ENCODE results near the gene USF1.

USF1 gene

GRCh38 chr1:161061419-161061818 is 15.6 kb upstream of the USF1 start:
- DNase-seq (ENCODE audit: low spot score) = no peak
- in situ Hi-C loops (cut with MboI; ENCODE audit: low sequenced_read_pairs, unreplicated experiment) = no loop called here
- no peak for TF ChIP-seq CTCF (IDR thresholded peaks at IDR 0.05; ENCODE audit: borderline replicate concordance, control extremely low read depth, extremely low read depth, insufficient read depth, missing control alignments)

GRCh38 chr1:161059293-161059692 is 13.5 kb upstream of the USF1 start:
- in situ Hi-C loops (cut with MboI; ENCODE audit: low sequenced_read_pairs, unreplicated experiment) = no loop called here
- no peak for TF ChIP-seq CTCF (IDR thresholded peaks at IDR 0.05; ENCODE audit: borderline replicate concordance, control extremely low read depth, extremely low read depth, insufficient read depth, missing control alignments)
- DNase-seq (ENCODE audit: low spot score) = no peak

- DNase-seq (ENCODE audit: low spot score) = no peak
- no peak for TF ChIP-seq CTCF (IDR thresholded peaks at IDR 0.05; ENCODE audit: borderline replicate concordance, control extremely low read depth, extremely low read depth, insufficient read depth, missing control alignments)
Observed at GRCh38 chr1:161054805-161055204, 9.0 kb upstream of the USF1 start.

GRCh38 chr1:161054232-161054631 is 8.5 kb upstream of the USF1 start:
- in situ Hi-C loops (cut with MboI; ENCODE audit: low sequenced_read_pairs, unreplicated experiment) = no loop called here
- TF ChIP-seq CTCF (IDR thresholded peaks at IDR 0.05; ENCODE audit: borderline replicate concordance, control extremely low read depth, extremely low read depth, insufficient read depth, missing control alignments) = no peak
- no peak for DNase-seq (ENCODE audit: low spot score)

More at GRCh38 chr1:161054805-161055204, 9.0 kb upstream of the USF1 start:
- in situ Hi-C loops (cut with MboI; ENCODE audit: low sequenced_read_pairs, unreplicated experiment) = no loop called here

GRCh38 chr1:161052899-161053298 is 7.1 kb upstream of the USF1 start:
- TF ChIP-seq CTCF (IDR thresholded peaks at IDR 0.05; ENCODE audit: borderline replicate concordance, control extremely low read depth, extremely low read depth, insufficient read depth, missing control alignments) = no peak
- in situ Hi-C loops (cut with MboI; ENCODE audit: low sequenced_read_pairs, unreplicated experiment) = no loop called here
- DNase-seq (ENCODE audit: low spot score) = no peak

- in situ Hi-C loops (cut with MboI; ENCODE audit: low sequenced_read_pairs, unreplicated experiment) = no loop called here
- DNase-seq (ENCODE audit: low spot score) = no peak
- TF ChIP-seq CTCF (IDR thresholded peaks at IDR 0.05; ENCODE audit: borderline replicate concordance, control extremely low read depth, extremely low read depth, insufficient read depth, missing control alignments) = no peak
Observed at GRCh38 chr1:161051219-161051618, 5.4 kb upstream of the USF1 start.
